Activated CD8-positive, alpha-beta memory T cell treated with anti-CD3 and anti-CD28 coated beads, Interleukin-2, amount 50 U/mL, for 24 hours (primary cell): ENCODE results near the gene ZNF385A.

Experiments
- DNase-seq: peaks from one replicate; pipeline ENCODE4 v3.0.0-alpha.2; 2020; ENCODE audit errors: extremely low read depth

Gene ZNF385A

GRCh38 chr12:54384591-54385041, at the start of gene ZNF385A:
TSS of gene ZNF385A (minus strand) at chr12:54384733. CDS start at chr12:54384514, 219 bp downstream.
- no peak for DNase-seq

GRCh38 chr12:54432815-54433164, 48.3 kb upstream of the ZNF385A start:
- DNase-seq: no peak

GRCh38 chr12:54431911-54432814, 47.6 kb upstream of the ZNF385A start:
- no peak for DNase-seq

- no peak for DNase-seq
Observed at GRCh38 chr12:54430471-54431069, 46.0 kb upstream of the ZNF385A start.

- no peak for DNase-seq
Observed at GRCh38 chr12:54429014-54429471, 44.5 kb upstream of the ZNF385A start.

GRCh38 chr12:54428050-54429013, 43.8 kb upstream of the ZNF385A start:
- no peak for DNase-seq

GRCh38 chr12:54427106-54427505, 42.6 kb upstream of the ZNF385A start:
- no peak for DNase-seq

- no peak for DNase-seq
Observed at GRCh38 chr12:54426690-54427089, 42.2 kb upstream of the ZNF385A start.

GRCh38 chr12:54425702-54426101, 41.2 kb upstream of the ZNF385A start:
- no peak for DNase-seq

- no peak for DNase-seq
Observed at GRCh38 chr12:54424224-54424623, 39.7 kb upstream of the ZNF385A start.

GRCh38 chr12:54423816-54424150, 39.2 kb upstream of the ZNF385A start:
- DNase-seq: no peak

- no peak for DNase-seq
Observed at GRCh38 chr12:54421879-54422250, 37.3 kb upstream of the ZNF385A start.

- DNase-seq: no peak
Observed at GRCh38 chr12:54421175-54421878, 36.8 kb upstream of the ZNF385A start.

GRCh38 chr12:54420766-54421144, 36.2 kb upstream of the ZNF385A start:
- DNase-seq: no peak

GRCh38 chr12:54419088-54419887, 34.8 kb upstream of the ZNF385A start, which contains the start of gene ITGA5:
TSS of gene ITGA5 (minus strand) at chr12:54419266. CDS start at chr12:54419198, 68 bp downstream.
- no peak for DNase-seq

GRCh38 chr12:54418441-54419087, 34.0 kb upstream of the ZNF385A start:
- no peak for DNase-seq

GRCh38 chr12:54417712-54418440, 33.3 kb upstream of the ZNF385A start:
- DNase-seq: no peak

GRCh38 chr12:54416687-54417603, 32.4 kb upstream of the ZNF385A start:
- no peak for DNase-seq
